T-helper 1 cell treated with Interleukin-12 subunit alpha and Interleukin-12 subunit beta and Interleukin-4 antibody, amounts not matched to agents 30 μg/mL and 1 μg/mL, for 36 hours (primary cell): ENCODE results near the gene PASD1.
"Not testable (repeated sequence)": the region's sequence is repeated elsewhere in the genome, so short reads cannot be mapped to it uniquely, and the experiment has no call there.

Experiments
- H3K27ac Mint-ChIP-seq: one replicate; pipeline ENCODE4 v1.8.0; 2021; ENCODE audit warnings: mild to moderate bottlenecking, mixed read lengths
- H3K27me3 Mint-ChIP-seq: one replicate; pipeline ENCODE4 v1.8.0; 2021; ENCODE audit warnings: low read depth, mixed read lengths
- H3K36me3 Mint-ChIP-seq: one replicate; pipeline ENCODE4 v1.8.0; 2021; ENCODE audit warnings: low read depth, mixed read lengths
- H3K4me1 Mint-ChIP-seq: one replicate; pipeline ENCODE4 v1.8.0; 2021; ENCODE audit warnings: low read depth, mixed read lengths
- H3K4me3 Mint-ChIP-seq: one replicate; pipeline ENCODE4 v1.8.0; 2021; ENCODE audit warnings: mild to moderate bottlenecking, moderate library complexity, mixed read lengths
- H3K9me3 Mint-ChIP-seq: one replicate; pipeline ENCODE4 v1.8.0; 2021; ENCODE audit warnings: mixed read lengths

Gene PASD1

GRCh38 chrX:151680805-151681204, 117.3 kb downstream of the PASD1 start:
- peaks cover 5% of the 10 kb centered on the region for H3K4me1 Mint-ChIP-seq
- H3K9me3 Mint-ChIP-seq = no peaks in the 10 kb centered on the region
- H3K36me3 Mint-ChIP-seq = no peaks in the 10 kb centered on the region
- no peak overlapping the region for H3K27ac Mint-ChIP-seq
- no peak overlapping the region for H3K4me3 Mint-ChIP-seq
- H3K27me3 Mint-ChIP-seq = peaks cover 9% of the 10 kb centered on the region

GRCh38 chrX:151687635-151688034, 124.2 kb downstream of the PASD1 start:
- Mint-ChIP-seq H3K9me3 (no peaks in the 10 kb centered on the region), H3K36me3 (no peaks in the 10 kb centered on the region), H3K27me3 (peaks cover 9% of the 10 kb centered on the region), H3K27ac (no peak overlapping the region), H3K4me3 (no peak overlapping the region), H3K4me1 (peaks cover 5% of the 10 kb centered on the region)

- Mint-ChIP-seq H3K4me1 (no peaks in the 10 kb centered on the region), H3K27ac (no peak overlapping the region)
Measured at GRCh38 chrX:151688695-151689094, 125.2 kb downstream of the PASD1 start.

GRCh38 chrX:151692825-151693224, 129.3 kb downstream of the PASD1 start:
- no peaks in the 10 kb centered on the region for H3K9me3 Mint-ChIP-seq
- H3K4me3 Mint-ChIP-seq = no peak overlapping the region
- H3K27ac Mint-ChIP-seq = no peak overlapping the region
- peaks cover 12% of the 10 kb centered on the region for H3K27me3 Mint-ChIP-seq
- H3K36me3 Mint-ChIP-seq = no peaks in the 10 kb centered on the region
- no peaks in the 10 kb centered on the region for H3K4me1 Mint-ChIP-seq

More at GRCh38 chrX:151688695-151689094, 125.2 kb downstream of the PASD1 start:
- Mint-ChIP-seq H3K27me3 (peaks cover 5% of the 10 kb centered on the region), H3K9me3 (no peaks in the 10 kb centered on the region), H3K4me3 (no peak overlapping the region), H3K36me3 (no peaks in the 10 kb centered on the region)

GRCh38 chrX:151694121-151694520, 130.6 kb downstream of the PASD1 start:
- no peaks in the 10 kb centered on the region for H3K4me1 Mint-ChIP-seq
- H3K27ac Mint-ChIP-seq = no peak overlapping the region
- no peaks in the 10 kb centered on the region for H3K36me3 Mint-ChIP-seq
- no peak overlapping the region for H3K4me3 Mint-ChIP-seq
- H3K9me3 Mint-ChIP-seq = no peaks in the 10 kb centered on the region
- H3K27me3 Mint-ChIP-seq = peaks cover 12% of the 10 kb centered on the region

GRCh38 chrX:151694661-151695582, 131.4 kb downstream of the PASD1 start, which contains the start of gene PRRG3:
Gene PRRG3, plus strand, starts transcription at chrX:151695458. Its CDS starts 3,357 bp downstream, at chrX:151698815.
- no peaks in the 10 kb centered on the region for H3K9me3 Mint-ChIP-seq
- no peaks in the 10 kb centered on the region for H3K4me1 Mint-ChIP-seq
- H3K36me3 Mint-ChIP-seq = no peaks in the 10 kb centered on the region
- no peak within 1 kb of the TSS for H3K4me3 Mint-ChIP-seq
- H3K27me3 Mint-ChIP-seq = peaks cover 12% of the 10 kb centered on the region
- no peak within 1 kb of the TSS for H3K27ac Mint-ChIP-seq

- Mint-ChIP-seq H3K9me3 (no peaks in the 10 kb centered on the region), H3K27ac (no peak overlapping the region), H3K4me1 (no peaks in the 10 kb centered on the region), H3K4me3 (no peak overlapping the region), H3K27me3 (peaks cover 12% of the 10 kb centered on the region), H3K36me3 (no peaks in the 10 kb centered on the region)
Measured at GRCh38 chrX:151695583-151696340, 132.3 kb downstream of the PASD1 start.

- H3K27me3 Mint-ChIP-seq = peaks cover 12% of the 10 kb centered on the region
- not testable (repeated sequence) for H3K36me3 Mint-ChIP-seq, H3K4me3 Mint-ChIP-seq, H3K9me3 Mint-ChIP-seq, H3K4me1 Mint-ChIP-seq, H3K27ac Mint-ChIP-seq
Measured at GRCh38 chrX:151697082-151697481, 133.6 kb downstream of the PASD1 start.

GRCh38 chrX:151697522-151697921, 134.0 kb downstream of the PASD1 start:
- no peaks in the 10 kb centered on the region for H3K36me3 Mint-ChIP-seq
- H3K9me3 Mint-ChIP-seq = no peaks in the 10 kb centered on the region
- H3K27ac Mint-ChIP-seq = no peak overlapping the region
- H3K27me3 Mint-ChIP-seq = peaks cover 12% of the 10 kb centered on the region
- H3K4me1 Mint-ChIP-seq = no peaks in the 10 kb centered on the region
- no peak overlapping the region for H3K4me3 Mint-ChIP-seq

GRCh38 chrX:151698485-151698884, 135.0 kb downstream of the PASD1 start:
- H3K4me3 Mint-ChIP-seq = no peak overlapping the region
- H3K4me1 Mint-ChIP-seq = no peaks in the 10 kb centered on the region
- H3K27ac Mint-ChIP-seq = no peak overlapping the region
- H3K9me3 Mint-ChIP-seq = no peaks in the 10 kb centered on the region
- H3K27me3 Mint-ChIP-seq = peaks cover 8% of the 10 kb centered on the region
- H3K36me3 Mint-ChIP-seq = no peaks in the 10 kb centered on the region

GRCh38 chrX:151699746-151700145, 136.3 kb downstream of the PASD1 start:
- H3K4me1 Mint-ChIP-seq = no peaks in the 10 kb centered on the region
- no peak overlapping the region for H3K4me3 Mint-ChIP-seq
- H3K27ac Mint-ChIP-seq = no peak overlapping the region
- no peaks in the 10 kb centered on the region for H3K9me3 Mint-ChIP-seq
- H3K36me3 Mint-ChIP-seq = no peaks in the 10 kb centered on the region
- H3K27me3 Mint-ChIP-seq = peaks cover 7% of the 10 kb centered on the region

- H3K27ac Mint-ChIP-seq = no peak overlapping the region
Measured at GRCh38 chrX:151700581-151700980, 137.1 kb downstream of the PASD1 start.

GRCh38 chrX:151701071-151701470, 137.6 kb downstream of the PASD1 start:
- H3K4me1 Mint-ChIP-seq = no peaks in the 10 kb centered on the region
- no peak overlapping the region for H3K27ac Mint-ChIP-seq
- peaks cover under 1% of the 10 kb centered on the region for H3K27me3 Mint-ChIP-seq
- H3K4me3 Mint-ChIP-seq = no peak overlapping the region
- H3K36me3 Mint-ChIP-seq = no peaks in the 10 kb centered on the region
- no peaks in the 10 kb centered on the region for H3K9me3 Mint-ChIP-seq

More at GRCh38 chrX:151700581-151700980, 137.1 kb downstream of the PASD1 start:
- H3K9me3 Mint-ChIP-seq = no peaks in the 10 kb centered on the region
- peaks cover 5% of the 10 kb centered on the region for H3K27me3 Mint-ChIP-seq
- H3K36me3 Mint-ChIP-seq = no peaks in the 10 kb centered on the region
- H3K4me1 Mint-ChIP-seq = no peaks in the 10 kb centered on the region
- no peak overlapping the region for H3K4me3 Mint-ChIP-seq

GRCh38 chrX:151701531-151701930, 138.1 kb downstream of the PASD1 start:
- Mint-ChIP-seq H3K27me3 (no peaks in the 10 kb centered on the region), H3K4me1 (no peaks in the 10 kb centered on the region), H3K9me3 (no peaks in the 10 kb centered on the region), H3K27ac (no peak overlapping the region), H3K4me3 (no peak overlapping the region), H3K36me3 (no peaks in the 10 kb centered on the region)
